GM12878 (cell line): ENCODE results near the gene CHMP1A.

Experiments used
- BCL3 ChIP-seq: IDR thresholded peaks from 2 replicates; pipeline ENCODE4 v1.6.1; 2011; ENCODE audit warnings: borderline replicate concordance, low read depth, mild to moderate bottlenecking, moderate library complexity, low read length; ENCODE audit not compliant: insufficient read depth, poor library complexity, severe bottlenecking
- SPI1 ChIP-seq: IDR thresholded peaks from 2 replicates; pipeline ENCODE4 v1.6.1; 2011; ENCODE audit warnings: low read depth, mild to moderate bottlenecking, low read length, moderate library complexity, borderline replicate concordance; ENCODE audit not compliant: insufficient read depth

- TF ChIP-seq BCL3 (no peak), SPI1 (no peak)
Observed at GRCh38 chr16:89618109-89618998, 39.2 kb downstream of the CHMP1A start.
